GM21367 (cell line): ENCODE measurements around the gene MAML3.

Source experiments
- ATAC-seq: cut with Tn5 transposase; IDR thresholded peaks from one replicate; pipeline ENCODE4 v1.9.1; 2021; ENCODE audit not compliant: unreplicated experiment

MAML3 gene

GRCh38 chr4:140080883-140081282 is 73.1 kb downstream of the MAML3 start:
- ATAC-seq = no peak

GRCh38 chr4:140078366-140078765 is 75.6 kb downstream of the MAML3 start:
- ATAC-seq = no peak

- no peak for ATAC-seq
Measured at GRCh38 chr4:140076307-140076706, 77.7 kb downstream of the MAML3 start.

- ATAC-seq = peak; percentile 84
Measured at GRCh38 chr4:140071806-140072205, 82.2 kb downstream of the MAML3 start.

GRCh38 chr4:140070973-140071372 is 83.0 kb downstream of the MAML3 start:
- ATAC-seq = no peak

- no peak for ATAC-seq
Measured at GRCh38 chr4:140070366-140070765, 83.6 kb downstream of the MAML3 start.

GRCh38 chr4:140069066-140069465 is 84.9 kb downstream of the MAML3 start:
- no peak for ATAC-seq

- ATAC-seq = no peak
Measured at GRCh38 chr4:140068271-140068670, 85.7 kb downstream of the MAML3 start.

GRCh38 chr4:140066031-140066930 is 87.7 kb downstream of the MAML3 start:
- ATAC-seq = no peak

GRCh38 chr4:140065393-140065792 is 88.6 kb downstream of the MAML3 start:
- ATAC-seq = no peak

GRCh38 chr4:140061659-140062289 is 92.2 kb downstream of the MAML3 start:
- no peak for ATAC-seq

- ATAC-seq = no peak
Measured at GRCh38 chr4:140061194-140061593, 92.8 kb downstream of the MAML3 start.

GRCh38 chr4:140059159-140059558 is 94.8 kb downstream of the MAML3 start:
- no peak for ATAC-seq

- no peak for ATAC-seq
Measured at GRCh38 chr4:140057701-140058100, 96.3 kb downstream of the MAML3 start.

GRCh38 chr4:140056015-140056414 is 98.0 kb downstream of the MAML3 start:
- ATAC-seq = no peak

- no peak for ATAC-seq
Measured at GRCh38 chr4:140054861-140055260, 99.1 kb downstream of the MAML3 start.

- no peak for ATAC-seq
Measured at GRCh38 chr4:140053185-140053584, 100.8 kb downstream of the MAML3 start.

- ATAC-seq = no peak
Measured at GRCh38 chr4:140052050-140052449, 101.9 kb downstream of the MAML3 start.

- no peak for ATAC-seq
Measured at GRCh38 chr4:140049849-140050637, 103.9 kb downstream of the MAML3 start.

- ATAC-seq = peak; percentile 44
Measured at GRCh38 chr4:140049024-140049848, 104.7 kb downstream of the MAML3 start.
